GM18508 (cell line): ENCODE measurements around the gene TMEM150B.

Source experiments
- ATAC-seq: cut with Tn5 transposase; IDR thresholded peaks from one replicate; pipeline ENCODE4 v1.9.1; 2021; ENCODE audit warnings: moderate number of reproducible peaks; ENCODE audit not compliant: insufficient read depth, unreplicated experiment

TMEM150B gene, protein sequence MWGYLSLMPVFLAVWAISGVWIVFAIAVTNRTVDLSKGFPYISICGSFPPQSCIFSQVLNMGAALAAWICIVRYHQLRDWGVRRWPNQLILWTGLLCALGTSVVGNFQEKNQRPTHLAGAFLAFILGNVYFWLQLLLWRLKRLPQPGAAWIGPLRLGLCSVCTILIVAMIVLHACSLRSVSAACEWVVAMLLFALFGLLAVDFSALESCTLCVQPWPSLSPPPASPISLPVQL

GRCh38 chr19:55325172-55325571 lies at the start of gene TMEM150B:
Gene TMEM150B (minus strand): TSS chr19:55325341. CDS start chr19:55321036, 4,305 bp downstream.
- no peak for ATAC-seq

DNA sequence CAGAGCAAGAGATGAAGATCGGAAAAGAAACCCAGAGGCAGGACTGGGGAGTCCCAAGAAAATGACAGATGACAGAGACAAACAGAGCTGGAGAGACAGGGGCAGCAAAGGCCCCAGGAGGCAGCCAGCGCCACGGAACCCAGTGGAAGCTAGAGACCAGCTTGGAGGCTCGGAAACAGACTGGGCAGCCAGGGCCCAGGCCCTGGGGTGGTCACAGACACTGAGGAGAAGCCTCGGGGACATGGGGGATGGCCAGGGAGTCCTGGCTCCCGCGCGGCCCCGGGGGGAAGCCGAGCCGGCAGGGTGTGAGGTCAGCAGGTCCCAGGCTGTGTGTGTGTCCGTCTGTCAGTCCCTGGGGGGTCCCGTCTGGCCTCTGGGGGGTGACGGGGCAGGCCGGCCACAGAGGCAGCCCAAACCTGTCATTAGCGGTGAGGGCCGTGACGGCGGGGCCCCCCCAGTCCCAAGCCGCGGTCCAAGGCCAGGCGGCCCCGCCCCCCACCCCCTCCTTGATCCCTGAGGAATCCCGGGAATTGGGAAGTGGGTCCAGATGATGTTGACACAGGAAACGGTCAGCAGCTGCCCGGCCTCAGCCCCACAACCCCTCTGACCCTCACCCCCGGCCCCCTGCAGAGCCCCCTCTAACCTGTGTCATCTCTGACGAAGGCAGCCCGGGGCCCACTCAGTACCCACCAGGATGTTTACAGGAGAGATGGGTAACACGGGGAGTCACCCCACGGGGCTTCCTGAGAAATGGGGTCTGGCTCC lies 49.0 kb upstream of the TMEM150B start:
- no peak for ATAC-seq

- no peak for ATAC-seq
These were observed 48.3 kb upstream of the TMEM150B start for GRCh38 chr19:55373306-55373992.

GRCh38 chr19:55372316-55373081 lies 47.4 kb upstream of the TMEM150B start:
- no peak for ATAC-seq

DNA sequence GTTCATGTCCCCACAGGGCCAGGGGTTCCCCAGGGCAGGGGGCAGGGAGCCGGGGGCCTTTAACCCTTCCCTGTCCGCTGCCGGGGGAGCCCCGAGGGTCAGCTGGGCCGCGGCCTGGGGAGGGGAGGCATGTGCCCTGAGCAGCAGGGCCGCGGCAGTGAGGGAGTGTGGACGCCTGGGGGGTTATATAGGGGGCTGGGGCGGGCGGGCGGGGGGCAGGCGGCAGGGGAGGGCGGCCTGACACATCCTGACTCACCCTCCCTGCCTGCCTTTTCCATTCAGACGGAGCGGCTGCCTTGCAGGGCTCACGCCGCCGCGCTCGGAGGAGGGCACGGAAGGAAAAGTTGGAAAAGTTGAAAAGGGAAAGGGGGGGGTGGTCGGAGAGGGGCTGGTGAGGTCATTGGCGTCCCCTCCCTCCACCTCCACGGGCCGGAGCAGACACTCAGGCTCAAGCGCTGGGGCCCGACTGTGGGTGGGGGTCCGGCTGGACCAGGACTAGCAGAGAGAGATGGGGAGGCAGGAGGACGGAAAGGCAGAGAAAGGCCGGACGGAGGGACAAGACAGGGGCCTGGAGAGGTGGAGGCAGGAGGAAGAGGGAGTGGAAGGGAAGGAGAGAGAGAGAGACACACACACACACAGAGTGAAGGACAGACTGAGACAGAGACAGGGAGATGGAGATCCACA lies 45.3 kb upstream of the TMEM150B start, which contains the start of gene IL11:
Gene IL11 (minus strand): TSS at position 159 of the 684 bp plus-strand sequence. CDS start 153 bp downstream, at position 6.
- no peak for ATAC-seq

DNA sequence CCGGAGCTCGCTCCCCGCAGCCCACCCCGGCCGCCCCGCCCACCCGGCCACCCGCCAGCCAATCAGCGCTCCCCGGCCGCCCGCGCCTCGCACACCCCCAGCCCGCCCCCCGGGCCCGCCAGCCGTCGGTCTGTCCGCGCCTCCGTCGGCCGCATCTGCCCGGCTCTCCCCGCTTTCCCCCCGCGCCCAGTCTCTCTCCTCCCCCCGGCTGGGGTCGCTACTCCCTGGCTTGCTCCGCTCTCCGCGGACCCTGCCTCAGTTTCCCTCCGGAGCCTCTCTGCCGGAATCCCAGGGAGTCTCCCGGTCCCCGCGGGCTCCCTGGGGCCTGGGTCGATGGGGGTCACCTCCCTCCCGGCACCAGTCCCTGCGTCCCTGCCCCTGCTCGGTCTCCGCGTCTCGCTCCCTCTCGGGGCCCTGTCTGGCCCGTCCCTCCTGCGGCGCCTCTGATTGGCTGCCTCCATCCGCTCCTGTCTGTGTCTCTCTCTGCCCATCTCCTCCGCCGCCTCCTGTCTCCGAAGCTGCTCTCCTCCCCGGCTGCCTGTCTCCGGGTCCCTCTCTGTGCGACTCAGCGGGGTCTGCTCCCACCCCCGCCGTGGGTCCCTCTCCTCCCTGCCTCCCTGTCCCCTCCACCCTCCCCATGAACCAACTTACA lies 44.6 kb upstream of the TMEM150B start:
- no peak for ATAC-seq

DNA sequence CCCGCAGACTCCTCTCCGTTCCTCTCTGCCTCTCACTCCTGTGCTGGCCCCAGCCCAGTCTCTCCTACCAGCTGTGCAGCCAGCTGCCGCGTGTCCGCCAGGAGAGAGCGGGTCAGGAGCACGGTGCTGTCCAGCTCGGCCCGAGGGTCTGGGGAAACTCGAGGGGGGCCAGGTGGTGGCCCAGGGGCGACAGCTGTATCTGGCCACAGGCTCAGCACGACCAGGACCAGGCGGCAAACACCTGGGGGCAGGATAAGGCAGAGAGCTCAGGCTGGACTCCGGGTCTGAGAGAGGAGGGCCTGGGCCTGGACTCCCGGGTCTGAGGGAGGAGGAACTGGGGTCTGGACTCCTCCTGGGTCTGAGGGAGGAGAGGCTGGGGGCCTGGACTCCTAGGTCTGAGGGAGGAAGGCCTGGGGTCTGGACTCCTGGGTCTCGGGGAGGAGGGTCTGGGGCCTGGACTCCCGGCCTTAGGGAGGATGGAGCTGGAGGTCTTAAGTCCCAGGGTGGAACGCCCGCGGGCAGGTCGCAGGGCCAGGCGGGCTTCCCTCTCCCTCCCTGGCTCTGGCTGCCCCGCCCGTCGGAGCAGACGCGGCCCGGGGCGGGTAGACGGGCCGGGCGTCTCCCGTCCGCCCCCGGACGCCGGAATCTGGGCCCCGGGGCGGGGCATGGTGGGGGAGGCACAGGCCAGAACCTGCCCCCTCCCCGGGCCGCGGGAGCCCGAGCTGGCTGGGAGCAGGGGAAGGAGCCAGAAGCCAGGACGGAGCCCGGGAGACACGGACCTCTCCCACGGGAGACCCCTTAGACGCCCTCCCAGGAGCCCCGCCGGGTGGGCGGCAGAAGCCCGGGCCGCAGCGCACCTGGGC lies 43.8 kb upstream of the TMEM150B start:
- ATAC-seq = no peak

- ATAC-seq = no peak
These were observed 43.0 kb upstream of the TMEM150B start for GRCh38 chr19:55368106-55368505.

- no peak for ATAC-seq
These were observed 41.6 kb upstream of the TMEM150B start for GRCh38 chr19:55366790-55367189.

DNA sequence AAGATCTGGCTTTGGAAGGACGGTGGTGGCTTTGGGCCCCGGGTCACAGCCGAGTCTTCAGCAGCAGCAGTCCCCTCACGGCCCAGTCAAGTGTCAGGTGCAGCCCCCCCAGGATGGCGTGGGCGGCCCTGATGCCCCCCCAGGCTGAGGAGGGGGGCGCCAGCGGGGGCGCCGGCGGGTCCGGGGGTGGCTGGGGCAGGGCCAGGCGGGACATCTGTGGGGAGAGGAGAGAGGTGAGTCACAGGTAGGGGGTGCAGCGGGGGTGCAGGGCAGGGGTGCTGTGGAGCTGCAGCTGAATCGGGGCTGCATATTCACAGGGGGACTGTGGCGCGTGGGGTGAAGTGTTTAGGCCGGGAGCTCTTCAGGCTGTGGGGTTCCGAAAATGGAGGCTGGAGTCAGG lies 40.8 kb upstream of the TMEM150B start:
- ATAC-seq = no peak

DNA sequence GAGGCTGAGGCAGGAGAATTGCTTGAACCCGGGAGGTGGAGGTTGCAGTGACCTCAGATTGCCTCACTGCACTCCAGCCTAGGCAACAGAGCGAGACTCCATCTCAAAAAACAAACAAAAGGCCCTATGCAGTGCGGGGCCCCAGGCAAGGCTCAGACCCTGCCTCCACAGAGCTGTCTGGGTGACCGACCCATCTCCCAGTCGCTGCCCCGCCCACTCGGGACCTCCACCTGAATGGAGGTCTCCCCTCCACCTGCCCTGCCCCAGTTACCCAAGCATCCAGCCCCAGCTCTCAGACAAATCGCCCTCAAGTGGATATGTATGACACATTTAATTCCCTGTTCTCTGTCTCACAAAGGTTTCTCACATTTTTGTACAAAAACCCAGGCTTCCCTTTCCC lies 40.1 kb upstream of the TMEM150B start:
- no peak for ATAC-seq

DNA sequence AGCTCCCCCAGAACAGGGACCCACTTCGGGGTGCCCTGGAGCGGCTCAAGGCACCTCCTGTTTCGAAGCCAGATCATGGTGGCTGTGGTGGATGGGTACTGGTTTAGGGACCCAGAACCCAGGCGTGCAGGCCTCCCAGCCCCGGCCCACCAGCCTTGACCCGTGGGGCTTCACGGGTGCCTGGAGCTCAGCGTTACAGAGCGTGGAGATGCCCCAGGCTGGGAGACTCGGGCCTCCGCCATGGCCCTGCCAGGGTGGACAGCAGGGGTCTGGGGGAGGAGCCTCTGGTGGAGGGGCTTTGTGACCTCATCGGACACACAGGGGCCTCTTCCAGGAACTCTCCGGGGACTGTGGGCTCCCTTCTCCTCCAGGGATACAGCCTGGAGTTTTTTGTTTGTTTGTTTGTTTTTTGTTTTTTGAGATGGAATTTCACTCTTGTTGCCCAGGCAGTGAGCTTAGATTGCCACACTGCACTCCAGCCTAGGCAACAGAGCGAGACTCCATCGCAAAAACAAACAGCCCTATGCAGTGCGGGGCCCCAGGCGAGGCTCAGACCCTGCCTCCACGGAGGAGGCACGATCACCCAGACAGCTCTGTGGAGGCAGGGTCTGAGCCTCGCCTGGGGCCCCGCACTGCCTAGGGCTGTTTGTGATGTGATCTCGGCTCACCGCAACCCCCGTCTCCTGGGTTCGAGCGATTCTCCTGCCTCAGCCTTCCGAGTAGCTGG lies 38.0 kb upstream of the TMEM150B start, which contains the start of gene GARIN5B:
Gene GARIN5B (minus strand): TSS at position 271 of the 727 bp plus-strand sequence. CDS start 194 bp downstream, at position 77.
- no peak for ATAC-seq

- no peak for ATAC-seq
These were observed 37.2 kb upstream of the TMEM150B start for GRCh38 chr19:55362174-55362989.

GRCh38 chr19:55360902-55361301 lies 35.8 kb upstream of the TMEM150B start:
- ATAC-seq = no peak

DNA sequence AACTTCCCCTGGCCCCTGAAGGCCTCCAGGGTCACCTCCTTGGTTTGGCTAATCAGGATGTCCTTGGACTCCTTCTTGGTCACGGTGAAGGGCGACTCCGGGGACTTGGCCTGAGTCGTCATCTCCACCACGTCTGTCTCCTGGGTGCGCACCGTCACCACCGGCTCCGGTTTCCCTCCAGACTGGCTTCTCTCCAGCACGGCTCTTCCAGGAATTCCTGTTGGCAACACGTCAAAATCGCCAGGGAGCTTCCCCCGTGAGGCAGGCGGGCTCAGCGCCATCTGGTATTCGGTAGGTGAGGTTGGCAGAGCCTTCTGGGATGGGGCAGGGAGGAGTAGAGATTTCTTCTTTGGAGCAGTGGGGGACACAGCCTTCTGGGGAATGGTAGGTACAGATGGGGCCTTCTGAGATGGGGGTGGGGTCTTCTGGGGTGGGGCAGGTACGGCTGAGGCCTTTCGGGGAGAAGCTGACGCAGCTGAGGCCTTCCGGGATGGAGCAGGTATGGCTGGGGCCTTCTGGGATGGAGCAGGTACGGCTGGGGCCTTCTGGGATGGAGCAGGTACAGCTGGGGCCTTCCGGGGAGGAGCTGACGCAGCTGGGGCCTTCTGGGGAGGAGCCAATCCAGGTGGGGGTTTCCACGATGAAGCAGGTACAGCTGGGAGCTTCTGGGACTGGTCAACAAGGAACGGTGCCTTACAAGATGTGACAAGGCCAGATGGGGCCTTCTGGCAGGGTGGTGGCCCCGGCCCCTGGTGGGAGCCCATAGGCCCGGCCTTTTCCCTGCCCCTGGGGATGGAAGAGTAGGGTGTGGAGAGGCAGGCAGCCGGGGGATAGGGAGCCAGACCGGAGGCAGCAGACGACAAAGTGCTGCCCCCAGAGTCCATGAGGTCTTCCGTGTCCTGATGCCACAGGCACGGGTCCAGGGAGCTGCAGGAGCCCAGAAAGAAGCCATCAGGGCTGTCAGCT lies 34.1 kb upstream of the TMEM150B start:
- ATAC-seq = no peak

DNA sequence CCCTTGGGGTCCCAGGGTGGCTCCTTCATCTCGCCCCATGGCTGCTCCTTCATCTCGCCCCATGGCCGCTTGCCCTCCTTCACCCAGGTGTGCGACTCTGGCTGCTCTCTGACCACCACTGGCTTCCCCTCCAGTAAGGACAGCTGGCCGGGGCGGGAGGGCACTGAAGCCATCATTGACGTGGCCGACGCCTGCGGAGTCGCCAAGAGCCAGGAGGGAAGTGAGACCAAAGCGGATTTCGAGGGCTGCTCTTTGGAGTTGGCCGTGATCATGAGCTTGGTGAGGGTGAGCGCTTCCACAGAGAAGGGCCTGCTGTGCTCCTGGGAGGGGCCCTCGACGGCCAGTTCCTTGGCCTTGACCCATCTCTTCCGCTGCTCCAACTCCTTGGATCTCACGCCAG lies 33.4 kb upstream of the TMEM150B start:
- ATAC-seq = no peak
